Endothelial cell of umbilical vein (primary cell): ENCODE results near the gene ZNF609. TPM values are rescaled to one million over a fixed set of nuclear protein-coding genes. Genes with fewer than 3 reads are reported as not detected.

Source experiments
- BruUV-seq: library from RNA; stranded (reverse); fragments of 400-500 nt; replicated peaks from 2 replicates; lab custom pipeline; 2021; lab: Mats Ljungman, UMichigan
- CTCF ChIA-PET: fragments of 300-600, 350-600 bp; sonication (Branson Sonifier 250); formaldehyde crosslinking; loops from one replicate; lab custom pipeline; 2021; ENCODE audit warnings: antibody characterized with exemption, inconsistent platforms; lab: Charles Lee
- POLR2A ChIA-PET: fragments of 300-600, 350-600 bp; sonication (Branson Sonifier 250); formaldehyde crosslinking; loops from one replicate; lab custom pipeline; 2021; ENCODE audit warnings: antibody characterized with exemption, inconsistent platforms; lab: Charles Lee
- DNase-seq: peaks from one replicate; pipeline ENCODE4 v3.0.0-alpha.2; 2011; ENCODE audit warnings: low read depth, low spot score
- FAIRE-seq: peaks from 2 replicates; lab custom pipeline; 2011; peaks lifted over from hg19 to GRCh38; lab: Jason Lieb, UNC
- H2AFZ ChIP-seq: 2 replicates; pipeline ENCODE4 v1.6.0; 2012; ENCODE audit warnings: low read depth, low read length, control low read depth, inconsistent platforms
- H3K27ac ChIP-seq: 2 replicates; pipeline ENCODE4 v1.5.1; 2011; ENCODE audit warnings: low read depth, mild to moderate bottlenecking, control low read depth, low read length, moderate library complexity; ENCODE audit not compliant: insufficient read depth
- H3K27me3 ChIP-seq, 2 experiments: 2 replicates each; pipeline versions ENCODE4 v1.6.0 to v1.6.1; 2011; ENCODE audit warnings: low read length in 2 of 2, mixed read lengths in 1 of 2; ENCODE audit not compliant: control insufficient read depth in 2 of 2, insufficient read depth in 2 of 2
- H3K36me3 ChIP-seq, 2 experiments: 2 replicates in 1 of 2; 3 replicates in 1 of 2; pipeline ENCODE4 v1.5.1; 2011; ENCODE audit warnings: low read length in 2 of 2, mild to moderate bottlenecking in 1 of 2, moderate library complexity in 1 of 2; ENCODE audit not compliant: control insufficient read depth in 2 of 2, insufficient read depth in 2 of 2; ENCODE audit errors: extremely low read depth in 1 of 2
- H3K4me1 ChIP-seq: 3 replicates; pipeline ENCODE4 v1.5.1; 2011; ENCODE audit warnings: mild to moderate bottlenecking, low read length; ENCODE audit not compliant: control insufficient read depth, insufficient read depth; ENCODE audit errors: extremely low read depth
- H3K4me2 ChIP-seq: 2 replicates; pipeline ENCODE4 v1.6.1; 2011; ENCODE audit warnings: low read length, control low read depth, mixed read lengths; ENCODE audit not compliant: insufficient read depth
- H3K4me3 ChIP-seq, 3 experiments: fragments of 200-600 bp in 1 of 3; sonication (generic), shearing (Covaris generic) in 1 of 3; replicated peaks in 1 of 3; 2 replicates each; pipeline ENCODE4 v1.5.1; 2011 to 2016; ENCODE audit warnings: control low read depth in 3 of 3, low read length in 3 of 3, mild to moderate bottlenecking in 2 of 3, inconsistent platforms in 1 of 3, low read depth in 1 of 3, moderate library complexity in 1 of 3; ENCODE audit not compliant: insufficient read depth in 1 of 3
- H3K79me2 ChIP-seq: 2 replicates; pipeline ENCODE4 v1.6.0; 2012; ENCODE audit warnings: low read length, inconsistent platforms; ENCODE audit not compliant: control insufficient read depth, insufficient read depth
- H3K9ac ChIP-seq: replicated peaks from 2 replicates; pipeline ENCODE3; 2011; ENCODE audit warnings: low read length, control low read depth; ENCODE audit not compliant: insufficient read depth; ENCODE audit errors: extremely low read depth
- H3K9me1 ChIP-seq: replicated peaks from 3 replicates; pipeline ENCODE4 v1.6.0; 2011; ENCODE audit warnings: mild to moderate bottlenecking, low read length; ENCODE audit not compliant: control insufficient read depth, insufficient read depth; ENCODE audit errors: extremely low read depth
- H3K9me3 ChIP-seq: replicated peaks from 2 replicates; pipeline ENCODE4 v1.5.1; 2012; ENCODE audit warnings: low read length, inconsistent platforms; ENCODE audit not compliant: control insufficient read depth, insufficient read depth
- H4K20me1 ChIP-seq: replicated peaks from 2 replicates; pipeline ENCODE3; 2011; ENCODE audit warnings: mild to moderate bottlenecking, low read length; ENCODE audit not compliant: control insufficient read depth, insufficient read depth; ENCODE audit errors: extremely low read depth
- CTCF ChIP-seq, 2 donors: IDR thresholded peaks; 1 replicate in 1 of 2; 2 replicates in 1 of 2; pipeline ENCODE4 v1.5.1; 2011; ENCODE audit warnings: low read length in 2 of 2, mild to moderate bottlenecking in 2 of 2, moderate library complexity in 2 of 2, control low read depth in 1 of 2, inconsistent platforms in 1 of 2, low read depth in 1 of 2; ENCODE audit not compliant: insufficient read depth in 1 of 2; ENCODE audit errors: extremely low read depth in 1 of 2
- EZH2 ChIP-seq: IDR thresholded peaks from 2 replicates; pipeline ENCODE4 v1.6.1; 2012; ENCODE audit warnings: borderline replicate concordance, low read depth, mild to moderate bottlenecking, moderate library complexity, low read length, inconsistent platforms; ENCODE audit not compliant: severe bottlenecking
- FOS ChIP-seq: IDR thresholded peaks from 2 replicates; pipeline ENCODE4 v1.6.1; 2011; ENCODE audit warnings: mild to moderate bottlenecking, low read length, moderate library complexity, borderline replicate concordance; ENCODE audit not compliant: insufficient read depth
- GATA2 ChIP-seq: IDR thresholded peaks from 2 replicates; pipeline ENCODE4 v1.7.0; 2011; ENCODE audit warnings: low read depth, mild to moderate bottlenecking, moderate library complexity, mixed read lengths, low read length; ENCODE audit not compliant: insufficient read length, insufficient read depth
- JUN ChIP-seq: IDR thresholded peaks from 2 replicates; pipeline ENCODE4 v1.6.1; 2011; ENCODE audit warnings: borderline replicate concordance, low read depth; ENCODE audit not compliant: insufficient read length, insufficient read depth
- MYC ChIP-seq: IDR thresholded peaks from one replicate; pipeline ENCODE4 v1.6.1; 2011; ENCODE audit warnings: mild to moderate bottlenecking, low read depth, low read length
- POLR2A ChIP-seq: IDR thresholded peaks from 2 replicates; pipeline ENCODE4 v1.6.1; 2012; ENCODE audit warnings: low read depth, mild to moderate bottlenecking, control low read depth, low read length
- POLR2AphosphoS5 ChIP-seq: IDR thresholded peaks from 2 replicates; pipeline ENCODE4 v1.6.1; 2012; ENCODE audit warnings: low read depth, mild to moderate bottlenecking, control low read depth, low read length, moderate library complexity; ENCODE audit not compliant: insufficient read depth
- dilution Hi-C: fragments of 300-500 bp; cut with MboI; formaldehyde crosslinking; loops from one replicate; pipeline ENCODE4 v1.15.0; 2019; ENCODE audit warnings: low sequenced_read_pairs; ENCODE audit not compliant: extremely low pct_ligation_motif_present
- intact Hi-C: fragments of 100-400 bp; cut with micrococcal nuclease; formaldehyde crosslinking; loops from one replicate; pipeline ENCODE4 v1.10.0; 2022
- polyA plus RNA-seq, 4 experiments: library from polyadenylated mRNA; depleted of rRNA in 3 of 4; stranded (reverse) in 3 of 4; unstranded in 1 of 4; fragments of >200 nt; gene quantifications; 2 replicates each; pipeline versions ENCODE4 v1.2.1 to v1.2.3, GENCODE V29; 2011 to 2012; ENCODE audit warnings: missing spikeins in 1 of 4
- total RNA-seq: library from RNA; stranded (reverse); gene quantifications from 2 replicates; pipeline ENCODE4 v1.2.3, GENCODE V29; 2021
- TF ChIP-seq, protein P1 (sequence below): IDR thresholded peaks from 2 replicates; pipeline ENCODE4 v1.6.1; 2011; ENCODE audit not compliant: insufficient read depth, insufficient read length

The ZNF609 gene
- total and polyA plus RNA-seq, 2 donors (not counting 3 experiments of a cell fraction or from before 2014, with no cell fraction given): 18.2 to 49.6 TPM

DNA sequence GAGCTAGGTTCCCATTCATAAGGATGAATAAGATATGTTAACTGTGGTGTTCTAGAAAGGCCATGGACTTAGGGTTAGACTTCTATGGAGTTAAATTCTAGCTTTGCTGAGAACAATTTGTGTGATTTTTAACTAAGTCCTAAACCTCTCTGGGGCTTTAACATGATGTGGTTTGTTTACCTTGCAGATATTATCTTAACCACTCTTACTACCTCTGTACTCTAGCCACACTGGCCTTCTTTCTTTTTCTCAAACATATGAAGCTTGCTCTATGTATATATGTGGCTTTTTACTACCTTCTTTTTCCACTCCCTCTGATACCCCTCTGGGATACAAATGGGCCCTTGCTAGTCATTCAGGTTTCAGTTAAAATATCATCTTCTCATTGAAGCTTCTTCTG, 108.4 kb downstream of the ZNF609 start:
- dilution Hi-C loops: no loop called here

More for the DNA sequence above, 108.4 kb downstream of the ZNF609 start:
- BruUV-seq: no TSS peak
- intact Hi-C loops: no loop called here
- no peaks in the 10 kb centered on the region for H3K36me3 ChIP-seq
- DNase-seq: no peak
- H3K4me3 ChIP-seq: no peak overlapping the region
- H3K9me1 ChIP-seq: no peaks in the 10 kb centered on the region
- no peak overlapping the region for H3K4me2 ChIP-seq
- peaks cover 76% of the 10 kb centered on the region for H3K79me2 ChIP-seq
- no peak overlapping the region for H3K27ac ChIP-seq
- no peaks in the 10 kb centered on the region for H3K27me3 ChIP-seq
- H4K20me1 ChIP-seq: peaks cover 9% of the 10 kb centered on the region
- H3K9ac ChIP-seq: no peak overlapping the region
- H2AFZ ChIP-seq: no peak overlapping the region
- no peak for TF ChIP-seq MYC
- TF ChIP-seq JUN: no peak
- TF ChIP-seq EZH2: no peak
- TF ChIP-seq CTCF (IDR thresholded peaks at IDR 0.05; ENCODE audit: extremely low read depth in 1 of 2, insufficient read depth in 1 of 2, low read depth in 1 of 2, low read length in 2 of 2): no peak
- TF ChIP-seq GATA2: no peak
- TF ChIP-seq POLR2A: no peak
- TF ChIP-seq, protein P1, sequence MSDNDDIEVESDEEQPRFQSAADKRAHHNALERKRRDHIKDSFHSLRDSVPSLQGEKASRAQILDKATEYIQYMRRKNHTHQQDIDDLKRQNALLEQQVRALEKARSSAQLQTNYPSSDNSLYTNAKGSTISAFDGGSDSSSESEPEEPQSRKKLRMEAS: no peak
- TF ChIP-seq FOS: no peak
- no peak for TF ChIP-seq POLR2AphosphoS5
- H3K9me3 ChIP-seq: no peaks in the 10 kb centered on the region
- ChIA-PET CTCF (interaction anchor here (2.2 kb wide), 1 partner anchor 10 kb away, joined by 6 read pairs; no protein-coding TSS in a partner anchor), POLR2A (no interaction called here)
- FAIRE-seq: peak; percentile 8
- H3K4me1 ChIP-seq: no peaks in the 10 kb centered on the region
